GM18867 (cell line): ENCODE measurements around the gene MAU2.
"Not testable (repeated sequence)": the region's sequence is repeated elsewhere in the genome, so short reads cannot be mapped to it uniquely, and the experiment has no call there.

Experiments
- ATAC-seq: cut with Tn5 transposase; IDR thresholded peaks from one replicate; pipeline ENCODE4 v1.9.1; 2021; ENCODE audit warnings: mild to moderate bottlenecking, moderate library complexity; ENCODE audit not compliant: unreplicated experiment

The MAU2 gene

DNA sequence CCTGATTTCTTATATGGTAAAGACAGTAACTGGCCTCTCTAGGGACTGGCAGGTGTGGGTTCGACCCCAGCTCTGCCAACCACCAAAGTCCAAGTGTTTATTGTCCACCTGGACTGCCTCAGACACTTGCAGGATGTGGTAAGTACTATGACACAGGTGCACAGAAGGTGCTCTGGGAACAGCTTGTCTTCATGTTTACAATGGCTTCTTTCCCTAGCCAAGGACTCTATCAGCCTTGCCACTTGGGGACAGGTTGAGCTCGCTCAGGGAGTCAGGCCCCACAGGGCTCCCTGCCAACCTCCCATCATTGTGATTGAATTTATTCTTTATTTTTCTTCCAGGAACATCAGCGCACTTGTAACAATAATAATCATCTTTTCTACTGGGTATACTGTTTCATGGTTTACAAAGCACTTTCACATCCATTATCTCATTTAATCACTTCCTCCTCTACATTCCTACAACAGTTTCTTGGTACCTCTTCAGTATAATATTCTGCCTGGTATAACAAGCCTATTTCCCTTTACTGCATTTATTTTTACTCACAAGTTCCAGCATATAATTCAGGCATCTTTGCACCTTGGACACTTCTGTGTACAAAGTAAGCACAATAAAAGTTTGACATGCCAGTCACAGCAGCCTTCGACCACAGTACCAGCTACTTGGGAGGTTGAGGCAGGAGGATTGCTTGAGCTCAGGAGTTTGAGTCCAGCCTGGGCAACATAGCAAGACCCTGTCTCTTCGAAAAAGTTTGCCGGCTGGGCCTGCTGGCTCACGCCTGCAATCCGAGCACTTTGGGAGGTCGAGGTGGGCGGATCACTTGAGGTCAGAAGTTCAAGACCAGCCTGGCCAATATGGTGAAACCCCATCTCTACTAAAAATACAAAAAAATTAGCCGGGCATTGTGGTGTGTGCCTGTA is 60.6 kb downstream of the MAU2 start:
- ATAC-seq, result no peak

DNA sequence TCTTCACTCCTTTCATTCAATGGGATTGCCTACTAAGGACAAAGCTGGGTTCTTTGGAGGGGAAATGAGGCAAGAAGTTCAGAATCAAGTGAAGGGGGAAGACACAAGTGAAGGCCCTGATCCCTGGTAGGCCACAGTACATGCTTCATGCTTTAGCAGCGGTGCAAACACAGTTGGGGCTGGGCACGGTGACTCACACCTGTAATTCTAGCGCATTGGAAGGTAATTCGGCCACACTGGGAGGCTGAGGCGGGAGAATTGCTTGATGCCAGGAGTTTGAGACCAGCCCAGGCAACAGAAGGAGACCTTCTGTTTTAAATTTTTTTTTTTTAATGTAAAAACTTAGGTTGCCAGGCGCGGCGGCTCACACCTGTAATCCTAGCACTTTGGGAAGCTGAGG is 61.5 kb downstream of the MAU2 start:
- ATAC-seq, result no peak

DNA sequence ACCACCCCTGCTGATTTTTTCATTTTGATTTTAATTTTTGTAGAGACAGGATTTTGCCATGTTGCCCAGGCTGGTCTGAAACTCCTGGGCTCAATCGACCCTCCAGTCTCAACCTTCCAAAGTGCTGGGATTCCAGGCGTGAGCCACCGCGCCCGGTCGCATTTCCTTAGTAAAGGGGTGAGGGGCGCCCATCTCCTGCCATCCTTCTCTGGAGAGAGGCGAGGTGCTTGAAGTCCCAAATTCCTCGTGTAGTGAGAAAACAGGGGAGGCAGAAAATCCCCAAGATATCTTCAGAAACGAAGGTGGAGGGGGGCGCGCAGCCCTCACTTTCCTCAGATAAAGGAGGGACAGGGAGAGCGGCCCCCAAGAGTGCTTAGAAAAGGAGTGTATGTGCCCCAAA is 63.9 kb downstream of the MAU2 start:
- no peak for ATAC-seq

DNA sequence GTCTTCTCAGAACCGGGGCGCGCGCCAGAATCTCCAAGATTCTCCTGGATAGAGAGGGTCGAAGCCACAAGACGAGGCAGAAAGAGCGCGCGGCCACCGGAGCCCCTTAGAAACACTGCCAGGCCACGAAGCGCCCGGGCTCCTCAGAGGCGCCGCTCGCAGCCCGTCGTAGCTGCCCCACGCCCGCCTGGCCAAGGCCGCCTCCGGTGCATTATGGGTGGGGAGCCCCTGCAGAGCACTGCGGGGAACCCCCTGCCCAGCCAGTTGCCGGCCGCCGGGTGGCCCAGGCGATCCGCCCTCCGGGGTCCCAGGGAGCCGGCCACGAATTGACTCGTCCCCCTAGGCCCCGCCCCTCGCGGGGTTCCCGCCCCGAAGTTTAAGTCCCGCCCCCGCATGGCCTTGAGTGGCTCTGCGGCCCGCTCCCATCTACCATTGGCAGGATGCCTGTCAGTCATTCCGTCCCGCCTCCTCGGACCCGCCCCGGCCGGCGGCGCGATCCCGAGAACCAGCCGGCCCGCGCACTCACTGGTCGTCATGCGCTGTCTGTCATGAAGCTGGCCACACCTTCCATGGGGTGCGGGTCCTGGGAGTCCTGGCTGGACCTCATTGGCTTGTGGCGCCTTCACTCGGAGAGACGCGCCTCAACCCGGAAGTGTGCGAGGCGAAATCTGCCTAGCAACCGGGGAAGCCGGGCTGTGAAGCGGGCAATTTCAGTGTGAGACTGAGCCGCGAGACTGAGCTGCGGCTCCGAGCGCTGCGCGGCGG is 64.7 kb downstream of the MAU2 start:
- ATAC-seq, result peak; percentile 89

DNA sequence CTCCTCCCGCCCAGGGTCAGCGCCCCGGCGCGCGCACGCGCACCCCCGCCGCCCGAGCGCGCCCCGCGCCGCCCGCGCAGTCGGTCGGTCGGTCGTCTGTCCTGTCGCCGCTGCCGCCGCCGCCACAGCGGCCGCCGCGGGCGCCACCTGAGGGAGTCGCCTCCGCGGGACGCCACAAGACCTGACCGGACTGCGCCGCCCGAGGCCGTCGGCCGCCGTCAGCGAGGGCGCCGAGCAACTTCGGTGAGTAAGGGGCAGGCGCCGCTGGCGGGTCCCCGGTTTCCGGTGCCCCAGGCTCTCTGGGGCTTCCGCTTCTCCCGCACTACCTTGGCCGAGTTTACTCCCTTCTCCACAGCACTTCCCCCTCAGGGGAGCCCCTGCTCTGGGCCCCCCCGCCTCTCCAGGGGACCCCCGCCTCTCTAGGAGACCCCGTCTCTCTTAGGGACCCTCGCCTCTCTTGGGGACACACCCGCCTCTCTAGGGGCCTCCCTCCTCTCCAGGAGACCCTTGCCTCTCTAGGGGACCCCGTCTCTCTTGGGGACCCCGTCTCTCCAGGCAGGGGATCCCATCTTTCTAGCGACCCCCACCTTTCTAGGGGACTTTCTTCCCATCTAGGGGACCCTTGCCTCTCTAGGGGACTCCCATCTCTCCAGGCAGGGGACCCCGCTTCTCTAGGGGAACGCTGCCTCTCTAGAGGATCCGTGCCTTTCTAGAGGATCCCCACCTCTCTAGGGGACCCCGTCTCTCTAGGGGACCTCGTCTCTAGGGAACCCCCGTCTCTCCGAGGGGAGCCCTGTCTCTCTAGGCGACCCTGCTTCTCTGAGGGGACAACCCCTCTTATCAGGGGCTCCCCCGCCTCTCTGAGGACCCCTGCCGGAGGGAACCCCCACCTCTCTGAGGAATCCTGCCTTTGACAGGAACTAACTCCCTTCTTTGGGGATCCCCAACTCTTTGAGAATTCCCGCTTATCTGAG is 65.6 kb downstream of the MAU2 start:
- peak; percentile 24 for ATAC-seq

DNA sequence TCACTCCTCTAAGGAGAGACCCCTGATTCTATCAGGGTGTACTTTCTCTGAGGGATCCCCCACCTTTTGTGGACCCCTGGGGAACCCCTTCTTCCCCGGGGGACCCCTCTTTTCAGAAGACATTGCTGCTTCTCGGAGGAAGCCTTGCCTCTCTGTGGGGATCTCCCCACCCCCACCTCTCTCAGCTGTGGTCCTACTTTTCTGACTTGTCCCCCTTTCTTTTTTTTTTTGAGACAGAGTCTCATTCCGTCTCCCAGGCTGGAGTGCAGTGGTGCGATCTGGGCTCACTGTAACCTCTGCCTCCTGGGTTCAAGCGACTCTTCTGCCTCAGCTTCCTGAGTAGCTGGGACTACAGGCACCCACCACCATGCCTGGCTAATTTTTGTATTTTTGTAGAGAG is 66.5 kb downstream of the MAU2 start:
- ATAC-seq, result no peak

DNA sequence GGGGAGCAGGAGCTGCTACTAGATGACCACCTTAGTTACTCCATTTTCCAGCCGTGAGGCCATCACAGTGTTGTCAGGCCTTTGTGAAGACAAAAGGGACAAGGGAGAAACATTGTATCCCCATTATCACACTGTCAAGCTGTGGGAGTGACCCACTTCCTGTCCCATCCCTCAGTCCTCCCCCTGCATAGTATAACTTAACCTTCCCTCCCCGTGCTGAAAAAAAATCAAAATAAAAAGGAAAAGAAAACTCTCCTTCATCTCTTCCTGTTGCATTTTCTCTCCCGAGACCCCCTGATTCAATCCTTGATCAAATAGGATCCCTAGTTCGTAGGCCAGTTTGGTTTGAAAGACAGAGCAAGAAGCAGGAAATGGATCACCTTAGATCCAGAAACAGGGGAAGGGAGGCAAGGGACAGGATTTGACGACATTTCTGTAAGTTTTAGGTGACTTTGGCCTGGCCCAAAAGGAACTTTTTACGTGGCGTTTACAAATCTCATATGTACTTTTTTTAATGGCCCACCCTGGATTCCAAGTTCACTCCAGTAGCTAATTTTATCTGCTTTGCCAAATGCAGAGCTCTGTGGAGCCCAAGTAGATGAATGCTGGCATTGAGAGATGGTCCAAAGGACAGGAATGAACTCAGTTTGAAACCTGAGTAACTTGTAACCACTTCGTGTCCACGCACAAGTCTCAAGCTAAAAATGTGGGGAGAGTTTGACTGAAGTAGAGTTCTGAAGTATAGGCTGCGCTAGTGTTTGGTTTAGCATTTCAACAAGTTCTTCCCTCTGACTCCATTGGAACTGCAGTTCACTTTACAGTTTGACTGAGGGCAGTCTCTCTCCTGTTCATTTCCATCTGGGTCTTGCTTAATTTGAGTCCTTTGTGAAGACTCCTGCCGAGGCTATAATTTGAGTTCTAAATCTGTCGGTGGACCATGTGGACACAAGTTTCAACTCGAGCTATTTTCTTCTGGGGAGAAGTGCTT is 68.2 kb downstream of the MAU2 start:
- ATAC-seq, result no peak

DNA sequence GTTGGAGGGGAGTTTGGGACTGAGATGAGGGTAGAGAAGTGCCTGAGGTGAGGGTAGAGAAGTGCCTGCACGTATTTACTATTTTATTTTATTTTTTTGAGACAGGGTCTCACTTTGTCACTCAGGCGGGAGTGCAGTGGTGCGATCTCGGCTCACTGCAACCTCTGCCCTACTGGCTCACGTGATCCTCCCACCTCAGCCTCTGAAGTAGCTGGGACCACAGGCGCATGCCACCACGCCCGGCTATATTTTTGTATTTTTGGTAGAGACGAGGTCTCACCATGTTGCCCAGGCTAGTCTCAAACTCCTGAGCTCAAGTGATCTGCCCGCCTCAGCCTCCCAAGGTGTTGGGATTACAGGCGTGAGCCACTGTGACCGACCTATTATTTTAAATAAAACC is 69.1 kb downstream of the MAU2 start:
- ATAC-seq, result not testable (repeated sequence)

DNA sequence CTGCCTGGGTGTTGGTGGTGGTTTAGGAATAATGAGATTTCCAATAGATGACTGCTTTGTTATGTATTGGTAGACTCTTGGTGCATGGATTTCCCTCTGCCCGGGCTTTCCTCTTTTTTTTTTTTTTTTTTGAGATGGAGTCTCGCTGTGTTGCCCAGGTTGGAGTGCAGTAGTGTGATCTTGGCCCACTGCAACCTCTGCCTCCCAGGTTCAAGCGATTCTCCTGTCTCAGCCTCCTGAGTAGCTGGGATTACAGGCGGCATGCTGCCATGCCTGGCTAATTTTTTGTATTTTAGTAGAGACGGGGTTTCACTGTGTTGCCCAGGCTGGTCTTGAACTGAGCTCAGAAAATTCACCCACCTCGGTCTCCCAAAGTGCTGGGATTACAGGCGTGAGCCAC is 73.7 kb downstream of the MAU2 start:
- ATAC-seq, result not testable (repeated sequence)

DNA sequence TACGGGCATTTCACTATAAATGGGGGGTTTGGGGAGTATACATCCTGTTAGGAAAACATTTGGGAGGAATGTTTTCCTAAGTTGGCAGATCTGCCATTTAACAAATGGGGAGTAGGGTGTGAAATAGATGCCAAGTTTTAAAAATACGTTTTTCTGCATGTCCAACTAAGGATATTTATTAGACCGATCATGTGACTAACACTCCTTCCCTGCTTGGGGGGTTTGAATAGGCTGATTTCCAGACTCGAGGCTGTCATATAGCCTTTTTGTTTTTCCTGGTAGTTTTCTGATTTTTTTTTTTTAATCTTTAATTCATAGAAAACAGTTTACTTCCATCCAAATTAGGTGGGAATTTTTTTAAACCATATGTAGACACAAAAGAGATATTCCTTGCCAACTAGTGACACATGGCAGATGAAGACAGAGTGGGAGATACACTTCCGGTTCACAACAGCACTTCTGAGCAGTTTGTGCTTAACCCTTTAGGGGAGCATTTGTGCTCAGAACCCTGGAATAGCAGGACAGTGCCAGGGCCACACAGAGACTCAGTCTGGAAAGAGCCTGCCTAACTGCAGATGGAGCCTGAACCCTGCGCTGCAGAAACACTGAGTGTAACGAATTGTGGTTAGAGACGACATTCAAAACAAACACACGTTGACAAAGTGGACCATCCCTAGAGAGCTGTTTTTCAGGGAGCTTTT is 79.3 kb downstream of the MAU2 start:
- no peak for ATAC-seq

DNA sequence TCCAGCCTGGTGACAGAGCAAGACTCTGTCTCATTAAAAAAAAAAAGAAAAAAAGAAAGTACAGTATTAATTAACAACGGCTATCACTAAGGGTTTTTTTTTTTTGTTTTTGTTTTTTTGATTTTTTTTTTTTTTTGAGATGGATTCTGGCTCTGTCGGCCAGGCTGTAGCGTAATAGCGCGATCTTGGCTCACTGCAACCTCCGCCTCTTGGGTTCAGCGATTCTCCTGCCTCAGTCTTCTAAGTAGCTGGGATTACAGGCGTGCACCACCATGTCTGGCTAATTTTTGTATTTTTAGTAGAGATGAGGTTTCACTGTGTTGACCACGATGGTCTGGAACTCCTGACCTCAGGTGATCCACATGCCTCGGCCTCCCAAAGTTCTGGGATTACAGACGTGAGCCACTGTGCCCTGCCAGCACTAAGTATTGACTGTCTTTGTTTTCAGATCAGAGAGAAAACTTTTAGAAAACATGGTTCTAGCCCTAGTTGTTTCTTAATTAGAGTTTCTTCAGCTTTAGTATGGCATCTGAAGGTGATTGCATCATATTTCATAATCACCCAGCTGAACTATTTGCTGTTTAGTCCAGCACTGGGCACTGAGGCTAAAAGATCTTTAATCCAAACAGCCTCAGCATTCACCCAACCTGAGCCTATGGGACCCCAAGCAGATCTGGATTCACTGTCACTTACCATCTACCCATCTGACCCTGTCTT is 82.2 kb downstream of the MAU2 start:
- no peak for ATAC-seq

DNA sequence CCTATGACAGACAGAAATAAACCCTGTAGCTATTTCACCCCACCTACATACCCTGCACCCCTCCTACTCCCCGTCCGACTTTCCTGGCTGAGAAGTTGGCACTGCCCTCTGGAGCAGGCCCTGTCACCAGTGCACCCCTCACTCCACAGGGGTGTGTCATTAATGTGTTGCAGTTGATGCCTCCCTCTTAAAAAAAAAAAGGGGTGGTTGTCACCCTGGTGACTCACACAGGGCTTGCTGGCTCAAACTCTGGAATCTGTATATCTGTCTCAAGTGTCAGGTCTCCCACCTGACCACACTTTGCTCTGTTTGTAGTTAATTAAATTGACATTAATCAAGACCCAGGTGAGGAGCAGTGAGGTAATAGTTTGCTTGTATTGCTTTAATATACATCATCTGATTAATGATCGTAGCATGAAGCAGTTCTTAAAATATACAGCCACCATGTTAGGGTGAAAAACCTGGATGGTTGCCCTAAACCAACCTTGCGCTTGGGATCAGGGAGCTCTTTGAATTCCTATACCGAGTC is 82.8 kb downstream of the MAU2 start:
- no peak for ATAC-seq

DNA sequence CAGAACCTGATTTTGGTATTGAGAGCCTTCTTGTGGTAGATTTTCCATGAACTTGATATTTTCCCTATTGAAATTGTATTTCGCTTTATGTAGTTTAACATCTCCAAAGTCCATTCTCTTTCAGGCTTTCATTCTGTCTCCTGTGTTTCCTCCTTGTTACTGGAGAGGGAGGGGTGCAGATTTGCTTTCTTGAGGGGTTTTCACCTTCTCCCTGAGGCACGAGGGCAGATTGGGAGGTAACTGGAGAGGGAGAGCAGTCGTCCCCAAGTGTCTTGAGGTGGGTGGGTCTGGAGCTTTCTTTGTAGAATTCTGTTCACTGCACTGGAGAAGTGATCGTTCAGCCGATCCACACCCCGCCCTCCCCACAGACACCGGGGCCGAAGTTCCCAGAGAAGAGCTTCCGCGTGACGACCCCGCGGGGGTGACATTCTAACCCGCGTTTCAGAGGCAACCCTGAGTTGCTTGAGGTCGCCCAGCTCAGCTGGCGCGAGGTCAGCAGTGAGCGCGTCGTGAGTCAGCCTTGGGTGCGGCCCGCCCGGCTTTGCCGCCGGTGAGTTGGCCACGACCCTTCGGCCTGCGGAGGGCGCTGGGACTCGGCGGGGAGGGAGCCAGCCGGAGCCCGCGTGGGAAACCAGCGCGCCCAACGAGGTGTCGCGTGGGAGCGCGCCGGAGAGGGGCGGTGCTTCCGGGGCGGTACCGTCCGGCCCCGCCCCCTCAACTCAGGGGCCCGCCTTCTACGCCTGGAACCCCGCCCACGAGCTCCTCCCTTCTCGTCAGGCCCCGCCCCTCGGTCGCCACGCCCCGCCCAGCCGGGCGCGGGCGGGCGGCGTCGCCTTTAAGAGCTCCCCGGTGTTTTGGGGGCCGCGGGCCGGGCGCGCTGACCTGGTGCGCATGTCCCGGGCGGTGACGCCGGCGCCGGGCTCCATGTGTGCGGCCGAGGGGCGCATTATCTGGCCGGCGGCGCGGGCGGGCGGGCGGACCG is 84.5 kb downstream of the MAU2 start, which contains the start of gene GATAD2A:
TSS of gene GATAD2A (plus strand) at position 797 of the 982 bp plus-strand sequence. CDS start 59,671 bp downstream, outside the sequence.
- peak; percentile 76 for ATAC-seq

DNA sequence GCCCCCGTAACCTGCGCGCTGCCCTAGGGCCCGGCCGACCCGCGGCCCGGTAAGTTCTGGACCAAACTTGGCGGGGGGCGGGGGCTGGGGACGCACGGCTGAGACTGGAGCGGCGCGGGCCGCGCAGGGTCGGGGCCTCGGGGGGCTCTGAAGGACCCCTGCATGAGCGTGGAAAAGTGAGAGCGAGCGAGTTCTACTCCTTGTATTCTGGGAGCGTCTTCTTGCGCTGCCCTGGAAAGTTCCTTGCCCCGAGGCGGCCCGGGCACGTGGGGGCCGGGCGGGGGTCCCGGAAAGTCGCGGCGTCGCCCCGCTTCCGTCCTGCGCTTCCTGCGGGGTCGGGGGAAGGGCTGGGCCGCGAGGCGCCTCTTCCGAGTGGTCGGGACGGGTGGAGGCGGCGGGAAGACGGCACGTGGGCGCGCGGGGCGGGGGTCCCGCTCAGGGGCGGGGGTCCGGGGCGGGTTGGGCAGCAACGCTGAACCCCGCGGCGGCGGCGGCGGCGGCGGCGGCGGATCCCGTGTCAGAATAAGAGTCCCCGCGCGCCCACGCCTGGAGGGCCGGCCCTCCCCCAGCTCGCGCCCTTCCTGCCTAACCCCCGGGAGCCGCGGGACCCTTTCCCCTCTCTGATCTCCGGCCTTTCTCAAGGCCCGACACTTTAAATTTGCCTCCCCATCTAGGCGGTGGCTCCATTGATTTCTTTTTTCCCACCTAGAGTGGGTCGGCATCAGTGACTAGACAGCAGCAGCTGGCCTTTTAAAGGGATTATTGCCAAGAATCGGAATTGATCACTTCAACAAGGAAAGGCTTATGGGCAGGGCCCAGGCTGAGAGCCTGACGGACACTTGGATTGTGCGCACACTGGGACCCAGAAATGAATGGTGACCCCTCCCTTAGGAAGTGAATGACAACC is 85.6 kb downstream of the MAU2 start:
- ATAC-seq, result peak; percentile 25

DNA sequence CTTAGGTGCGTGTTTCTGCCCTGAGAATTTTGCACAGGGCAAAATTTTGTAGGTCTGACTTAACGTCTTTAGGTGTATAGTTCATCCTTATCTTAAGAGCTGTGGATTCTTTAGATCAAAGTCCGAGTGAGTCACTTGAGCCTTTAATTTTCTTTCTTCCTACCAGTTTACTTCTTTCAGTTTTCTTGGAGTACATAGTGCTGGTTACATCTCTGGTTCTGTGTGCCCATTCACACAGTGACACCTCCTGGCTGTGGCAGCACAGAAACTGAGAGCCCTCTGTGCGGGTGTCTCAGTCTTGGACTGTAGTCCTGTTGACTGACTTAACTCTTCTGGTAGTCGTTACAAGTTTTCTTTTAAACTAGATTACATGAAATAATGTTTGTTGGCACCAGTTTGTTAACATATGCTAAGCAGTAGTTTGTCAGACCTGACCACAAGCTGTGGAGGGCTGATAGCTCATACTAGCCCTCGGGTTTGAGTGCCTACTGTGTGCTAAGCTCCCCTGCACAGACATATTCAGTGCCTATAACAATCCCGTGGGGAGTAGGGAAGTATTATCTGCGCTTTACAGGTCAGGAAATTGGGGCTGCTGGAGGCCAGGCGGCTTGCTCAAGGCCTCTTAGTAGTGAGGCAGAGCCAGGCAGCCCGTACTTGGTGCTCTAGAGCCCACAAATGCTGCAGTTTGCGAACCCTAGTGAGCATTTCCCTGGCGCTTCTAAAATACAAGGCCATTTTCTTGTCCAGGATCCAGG is 86.4 kb downstream of the MAU2 start:
- ATAC-seq, result peak; percentile 32
